GM19455 (cell line): ENCODE data around the gene MAP1LC3B2.

Source experiments
- ATAC-seq: cut with Tn5 transposase; IDR thresholded peaks from one replicate; pipeline ENCODE4 v1.9.1; 2021; ENCODE audit not compliant: unreplicated experiment

MAP1LC3B2 gene

DNA sequence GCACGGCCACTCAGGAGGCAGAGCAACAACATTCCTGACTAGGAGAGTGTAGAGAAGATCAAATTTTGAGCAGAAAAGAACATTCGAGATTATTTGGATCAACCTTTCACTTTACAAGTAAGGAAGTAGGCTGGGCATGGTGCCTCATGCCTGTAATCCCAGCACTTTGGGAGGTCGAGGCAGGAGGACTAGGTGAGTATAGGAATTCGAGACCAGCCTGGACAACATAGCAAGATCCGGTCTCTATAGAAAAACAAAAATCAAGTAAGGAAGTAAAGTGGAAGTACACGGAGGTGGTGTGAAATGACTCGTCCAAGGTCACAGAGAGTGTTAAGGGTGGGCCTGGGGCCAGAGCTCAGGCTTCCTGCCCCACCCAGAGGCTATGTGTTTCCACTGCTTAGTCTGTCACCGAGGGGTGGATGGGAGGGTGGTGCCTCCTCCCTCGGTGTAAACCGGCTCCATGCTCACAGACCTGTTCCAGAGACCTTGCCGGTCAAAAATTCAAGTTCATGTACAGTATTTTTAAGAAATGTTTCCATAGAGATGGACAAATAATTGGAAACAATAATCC is 51.9 kb downstream of the MAP1LC3B2 start:
- ATAC-seq = no peak

- ATAC-seq = no peak
These were observed 53.3 kb downstream of the MAP1LC3B2 start for GRCh38 chr12:116612436-116612835.

GRCh38 chr12:116613256-116613655 is 54.1 kb downstream of the MAP1LC3B2 start:
- no peak for ATAC-seq

DNA sequence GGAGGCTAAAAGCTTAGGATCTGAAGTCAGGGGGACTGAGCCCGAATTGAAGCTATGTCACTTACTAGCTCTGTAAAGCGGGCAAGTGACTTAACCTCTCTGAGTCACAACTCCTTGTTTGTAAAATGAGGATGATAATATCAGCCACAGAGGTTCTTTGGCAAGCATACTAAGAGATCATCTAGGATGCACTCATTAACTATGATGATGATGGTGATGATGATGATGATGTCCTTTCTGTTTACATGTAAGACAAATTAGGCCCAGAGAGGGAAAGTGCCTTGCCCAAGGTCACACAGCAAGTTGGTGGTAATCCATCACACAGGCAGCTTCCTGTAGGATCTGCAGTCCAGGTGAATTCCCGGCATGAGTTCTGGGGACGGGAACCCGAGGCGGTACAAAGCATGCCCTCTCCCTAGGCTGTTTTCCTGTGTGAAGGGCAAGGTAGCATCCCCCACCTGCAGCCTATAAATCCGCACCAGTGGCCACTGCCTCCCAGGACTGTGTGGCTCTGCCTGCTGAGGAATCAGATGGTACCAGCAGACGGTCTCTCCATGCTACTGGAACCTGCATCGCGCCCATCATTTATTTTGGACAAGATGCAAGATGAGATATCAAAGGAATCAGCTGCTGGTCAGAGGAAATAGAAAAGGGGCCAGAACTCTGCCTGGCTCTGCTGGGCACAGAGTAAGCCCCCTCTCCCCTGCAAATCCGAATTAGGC is 55.2 kb downstream of the MAP1LC3B2 start:
- no peak for ATAC-seq

GRCh38 chr12:116615141-116615861 is 56.1 kb downstream of the MAP1LC3B2 start:
- no peak for ATAC-seq

GRCh38 chr12:116616536-116617248 is 57.5 kb downstream of the MAP1LC3B2 start:
- ATAC-seq = no peak

GRCh38 chr12:116619246-116619645 is 60.1 kb downstream of the MAP1LC3B2 start:
- no peak for ATAC-seq

DNA sequence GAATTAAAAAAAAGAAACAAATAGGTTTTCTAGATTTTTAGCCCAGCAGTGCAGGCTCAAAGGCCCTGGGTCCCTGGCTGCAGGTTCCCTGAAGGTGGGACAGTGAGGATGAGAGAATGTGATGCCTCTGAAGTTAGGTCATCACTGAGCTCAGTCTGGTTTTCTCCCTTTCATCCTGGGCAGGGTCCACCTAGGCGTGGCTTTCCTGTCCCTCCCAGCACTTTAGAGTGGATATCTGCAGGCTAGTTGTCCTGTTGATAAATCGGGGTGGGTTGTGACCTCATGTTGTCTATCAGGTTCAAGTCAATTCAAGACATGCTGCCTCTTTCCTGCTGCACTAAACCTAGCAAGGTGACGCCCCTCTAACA is 60.9 kb downstream of the MAP1LC3B2 start:
- no peak for ATAC-seq

- no peak for ATAC-seq
These were observed 61.5 kb downstream of the MAP1LC3B2 start for GRCh38 chr12:116620492-116621191.

GRCh38 chr12:116621194-116621593 is 62.0 kb downstream of the MAP1LC3B2 start:
- no peak for ATAC-seq

- ATAC-seq = no peak
These were observed 65.3 kb downstream of the MAP1LC3B2 start for GRCh38 chr12:116624516-116624915.

- ATAC-seq = no peak
These were observed 67.0 kb downstream of the MAP1LC3B2 start for GRCh38 chr12:116626153-116626552.
